Activated CD4-positive, alpha-beta T cell treated with anti-CD3 and anti-CD28 coated beads for 24 hours (primary cell): ENCODE measurements around the gene TGFBR3L.

ENCODE experiments used
- DNase-seq, 2 donors: peaks; one replicate each; pipeline ENCODE4 v3.0.0-alpha.2; 2020; ENCODE audit warnings: low read depth in 2 of 2

Gene TGFBR3L

DNA sequence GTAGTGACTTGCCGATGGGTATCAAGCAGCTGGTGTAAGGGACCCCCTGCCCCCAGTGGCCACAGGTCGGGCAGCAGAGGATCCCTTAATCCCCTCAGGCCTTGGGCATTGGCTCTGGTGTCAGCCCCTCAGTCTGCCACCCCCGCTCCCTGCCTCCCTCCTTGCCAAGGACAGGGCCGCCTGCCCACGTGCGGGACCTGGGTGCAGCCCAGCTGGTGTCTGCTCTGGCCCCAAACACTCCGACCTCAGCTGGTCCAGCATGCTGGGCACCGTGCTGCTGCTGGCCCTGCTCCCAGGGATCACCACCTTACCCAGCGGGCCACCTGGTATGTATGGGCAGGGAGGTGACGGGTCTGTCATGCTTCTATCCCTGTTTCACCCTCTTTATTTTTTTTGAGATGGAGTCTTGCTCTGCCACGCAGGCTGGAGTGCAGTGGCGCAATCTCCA lies at the start of gene TGFBR3L:
Gene TGFBR3L (plus strand): TSS at position 233 of the 448 bp plus-strand sequence.
- no peak for DNase-seq

DNA sequence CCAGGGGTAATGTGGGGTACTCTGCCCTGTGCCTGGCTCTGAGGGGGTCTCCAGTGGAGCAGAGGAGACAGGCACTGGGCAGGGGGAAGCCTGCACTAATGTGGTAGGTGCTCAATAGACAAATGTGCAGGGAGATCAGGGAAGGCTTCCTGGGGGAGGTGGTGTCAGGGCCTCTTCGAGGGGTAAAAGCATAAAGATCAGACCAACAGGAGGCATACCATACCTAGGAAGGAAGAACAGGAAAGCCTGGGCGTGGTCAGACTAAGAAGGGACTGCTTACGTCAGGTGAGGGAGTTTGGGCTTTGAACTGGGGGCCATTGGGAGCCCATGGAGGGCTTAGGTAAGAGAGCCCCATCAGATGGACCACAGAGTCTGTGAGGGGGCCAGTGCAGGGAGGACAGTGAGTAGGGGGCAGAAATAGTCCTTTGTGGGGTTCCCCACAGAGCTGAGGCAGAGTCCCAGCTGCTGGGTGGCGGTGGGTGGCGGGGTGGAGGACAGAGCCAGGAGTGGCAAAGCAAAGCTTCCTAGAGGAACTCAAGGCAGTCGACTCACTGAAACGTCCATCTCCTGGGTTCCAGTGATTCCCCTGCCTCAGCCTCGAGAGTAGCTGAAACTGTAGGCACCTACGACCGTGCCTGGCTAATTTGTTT lies 49.2 kb upstream of the TGFBR3L start:
- no peak for DNase-seq

DNA sequence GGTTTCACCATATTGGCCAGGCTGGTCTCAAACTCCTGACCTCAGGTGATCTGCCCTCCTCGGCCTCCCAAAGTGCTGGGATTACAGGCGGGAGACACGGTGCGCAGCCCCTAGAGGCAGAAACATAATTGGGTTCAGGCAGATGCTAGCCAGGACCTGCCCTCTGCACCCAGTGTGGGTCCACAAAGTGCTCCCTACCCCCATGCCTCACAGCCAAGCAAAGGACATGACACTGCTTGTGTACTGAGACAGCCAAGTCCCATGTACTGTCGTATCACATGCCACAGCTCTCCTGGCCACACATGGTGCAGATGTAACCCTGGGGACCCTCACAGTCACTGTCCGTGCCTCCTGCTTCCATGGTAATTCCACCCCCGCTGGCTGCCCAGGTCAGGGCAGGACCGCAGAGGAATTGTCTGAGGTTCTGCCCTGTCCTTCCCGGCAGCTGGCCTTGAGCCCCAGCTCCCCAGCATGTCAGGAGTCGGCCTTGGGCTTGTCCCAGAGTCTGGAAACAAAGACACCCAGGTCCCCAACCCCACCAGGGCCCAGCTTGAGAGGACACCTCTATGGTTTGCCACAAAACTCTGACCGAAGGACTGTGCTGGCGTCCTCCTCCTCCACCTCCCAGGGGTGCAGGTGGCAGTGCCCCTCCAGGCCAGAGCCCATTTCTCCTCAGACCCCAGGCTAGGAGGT lies 48.1 kb upstream of the TGFBR3L start:
- no peak for DNase-seq

DNA sequence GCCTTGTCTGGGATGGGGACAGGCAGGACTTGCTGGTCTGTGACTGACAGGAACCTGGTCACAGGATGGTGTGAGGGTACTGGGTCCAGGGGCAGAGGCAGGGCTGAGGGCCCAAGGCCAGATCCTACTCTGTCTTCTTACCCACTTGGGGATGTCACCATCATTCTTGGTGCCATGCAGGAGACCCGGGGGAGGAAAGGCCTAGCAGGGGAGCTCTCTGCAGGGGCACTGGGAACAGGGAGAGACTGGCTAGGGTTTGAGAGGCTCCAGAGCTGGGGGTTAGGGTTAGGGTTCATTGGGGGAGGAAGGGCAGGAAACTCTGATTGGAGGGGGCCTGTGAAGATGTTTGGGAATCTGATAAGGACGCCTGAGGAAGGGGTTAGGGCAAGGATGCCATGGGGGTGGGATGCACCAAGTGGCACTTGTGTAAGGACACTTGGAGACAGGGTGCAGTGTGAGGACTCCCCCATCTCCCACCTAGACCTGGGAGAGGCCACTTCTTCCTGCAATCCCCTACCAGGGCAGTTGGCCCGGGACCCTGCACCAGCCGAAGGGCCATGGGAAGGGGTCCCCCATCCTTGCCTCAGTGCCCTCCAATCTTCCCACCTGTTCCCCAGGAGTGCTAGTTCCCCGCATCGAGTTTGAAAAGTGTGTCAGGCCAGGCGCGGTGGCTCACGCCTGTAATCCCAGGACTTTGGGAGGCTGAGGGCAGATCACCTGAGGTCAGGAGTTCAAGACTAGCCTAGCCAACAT lies 47.4 kb upstream of the TGFBR3L start:
- no peak for DNase-seq

DNA sequence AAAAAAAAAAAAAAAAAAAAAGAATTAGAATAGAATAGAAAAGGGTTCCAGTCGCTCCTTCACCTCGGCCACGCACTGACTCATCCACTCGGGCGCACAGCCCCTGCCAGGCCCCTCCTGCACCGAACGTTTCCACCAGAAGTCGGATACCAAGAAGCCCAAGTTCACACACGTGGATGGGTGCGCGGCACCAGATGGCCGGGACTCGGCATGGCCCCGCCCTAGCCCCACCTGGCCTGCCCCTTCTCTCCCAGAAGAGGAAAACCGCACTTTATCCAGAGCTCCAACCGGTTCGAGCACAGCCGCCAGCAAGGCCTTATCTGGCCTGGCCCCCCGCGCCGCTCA lies 46.3 kb upstream of the TGFBR3L start:
- no peak for DNase-seq

DNA sequence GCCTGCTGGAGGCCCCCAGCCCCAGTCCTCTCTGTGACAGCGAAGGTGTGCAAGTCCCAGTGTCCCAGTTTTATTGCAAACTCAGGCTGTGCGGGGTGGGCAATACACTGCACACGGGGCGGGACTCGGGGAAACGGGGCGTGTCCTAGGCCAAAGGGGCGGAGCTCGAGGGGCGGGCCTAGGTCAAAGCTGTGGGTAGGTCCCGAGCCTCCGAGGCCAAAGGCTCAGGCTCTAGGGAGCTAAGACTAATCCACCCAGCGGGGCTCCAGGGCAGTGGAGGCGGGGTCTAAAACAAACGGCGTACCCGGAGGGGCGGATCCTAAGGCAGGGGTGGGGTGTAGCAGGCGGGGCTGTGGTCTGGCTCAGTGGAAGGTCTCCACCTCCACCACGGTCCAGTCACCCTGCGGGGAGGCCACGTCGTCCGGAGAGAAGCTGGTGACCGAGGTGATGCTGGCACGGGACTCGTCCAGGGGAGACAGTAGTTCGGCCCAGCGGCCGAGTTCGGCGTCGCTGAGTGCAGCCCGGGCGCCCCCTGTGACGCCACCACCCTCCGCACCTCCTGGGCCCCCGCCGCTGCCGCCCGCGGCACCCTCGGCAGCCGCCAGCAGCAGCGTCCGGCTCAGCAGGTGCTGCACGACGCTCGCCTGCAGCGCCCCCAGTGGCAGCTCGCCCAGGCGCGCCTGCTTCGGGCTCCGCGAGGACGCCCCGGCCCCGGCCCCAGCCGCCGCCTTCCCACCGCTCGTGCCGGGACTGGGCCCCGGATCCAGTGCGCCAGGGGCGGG lies 45.8 kb upstream of the TGFBR3L start:
- peak; percentile 67 to 70 for DNase-seq

DNA sequence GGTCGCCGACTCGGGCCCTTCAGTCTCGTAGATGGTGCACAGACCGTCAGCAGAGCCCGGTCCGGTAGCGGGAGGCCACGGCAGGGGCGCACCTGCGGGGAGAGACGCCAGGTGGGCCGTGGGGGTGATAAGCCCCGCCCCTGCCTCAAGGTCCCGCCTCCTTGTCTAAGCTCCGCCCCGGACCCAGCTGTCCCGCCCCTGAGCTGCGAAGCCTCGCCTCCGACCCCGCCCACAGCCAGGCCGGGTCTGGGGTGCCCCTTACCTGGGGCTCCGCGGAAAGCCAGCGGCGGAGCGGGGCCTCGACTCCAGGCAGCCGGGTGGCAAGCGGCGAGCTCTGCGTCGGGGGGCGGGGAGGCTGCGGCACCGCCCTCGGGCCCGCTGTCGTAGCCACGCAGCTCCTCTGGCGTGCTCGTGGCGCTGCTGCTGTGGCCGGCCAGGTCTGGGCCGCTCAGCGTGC lies 45.1 kb upstream of the TGFBR3L start:
- DNase-seq, result peak; percentile 57 to 63

DNA sequence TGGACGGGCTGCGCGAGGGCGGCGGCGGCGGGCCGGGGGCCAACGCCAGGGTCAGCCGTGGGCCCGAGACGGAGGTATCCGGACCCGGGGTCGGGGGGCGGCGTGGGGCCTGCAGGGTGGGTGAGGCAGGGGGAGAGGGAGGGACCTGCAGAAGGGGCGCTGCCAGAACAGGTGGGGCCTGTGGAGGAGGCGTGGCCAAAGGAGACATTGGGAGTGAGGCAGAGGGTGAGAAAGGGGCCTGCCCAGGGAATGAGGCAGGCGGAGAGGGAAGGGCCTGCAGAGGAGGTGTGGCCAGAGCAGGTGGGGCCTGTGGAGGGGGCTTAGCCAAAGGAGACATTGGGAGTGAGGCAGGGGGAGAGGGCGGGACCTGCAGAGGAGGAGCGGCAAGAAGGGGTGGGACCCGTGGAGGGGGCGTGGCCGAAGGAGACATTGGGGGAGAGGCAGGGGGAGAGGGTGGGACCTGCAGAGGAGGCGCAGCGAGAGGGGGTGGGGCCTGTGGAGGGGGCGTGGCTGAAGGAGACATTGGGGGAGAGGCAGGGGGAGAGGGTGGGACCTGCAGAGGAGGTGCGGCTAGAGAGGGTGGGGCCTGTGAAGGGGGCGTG lies 44.6 kb upstream of the TGFBR3L start:
- no peak for DNase-seq

DNA sequence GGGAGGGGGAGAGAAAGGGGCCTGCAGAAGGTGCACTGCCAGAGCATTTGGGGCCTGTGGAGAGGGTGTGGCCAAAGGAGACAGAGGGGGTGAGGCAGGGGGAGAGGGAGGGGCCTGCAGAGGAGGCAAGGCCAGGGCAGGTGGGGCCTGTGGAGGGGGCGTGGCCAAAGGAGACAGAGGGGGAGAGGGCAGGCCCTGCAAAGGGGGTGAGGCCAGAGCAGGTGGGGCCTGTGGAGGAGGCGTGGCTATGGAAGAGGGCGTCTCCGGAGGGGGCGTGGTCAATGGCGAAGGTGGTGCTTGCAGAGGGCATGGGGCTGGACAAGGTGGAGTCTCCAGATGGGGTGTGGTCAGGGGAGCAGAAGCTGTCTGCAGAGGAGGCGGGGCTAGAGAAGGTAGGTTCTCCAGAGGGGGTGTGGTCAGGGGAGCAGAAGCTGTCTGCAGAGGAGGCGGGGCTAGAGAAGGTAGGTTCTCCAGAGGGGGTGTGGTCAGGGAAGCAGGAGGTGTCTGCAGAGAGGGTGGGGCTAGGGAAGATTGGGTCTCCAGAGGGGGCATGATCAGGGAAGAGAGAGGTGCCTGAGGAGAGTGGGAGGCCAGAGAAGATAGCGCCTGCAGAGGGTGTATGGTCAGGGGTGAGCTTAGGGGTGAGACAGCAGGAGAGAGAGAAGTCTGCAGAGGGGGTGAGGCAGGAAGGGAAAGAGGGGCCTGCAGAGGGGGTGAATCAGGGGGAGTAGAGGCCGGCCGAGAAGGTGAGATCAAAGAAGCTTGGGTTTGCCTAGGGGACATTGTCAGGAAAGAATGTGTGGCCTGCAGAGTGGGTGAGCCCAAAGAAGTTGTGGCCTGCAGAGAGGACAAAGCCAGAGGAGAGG lies 43.8 kb upstream of the TGFBR3L start:
- no peak for DNase-seq

DNA sequence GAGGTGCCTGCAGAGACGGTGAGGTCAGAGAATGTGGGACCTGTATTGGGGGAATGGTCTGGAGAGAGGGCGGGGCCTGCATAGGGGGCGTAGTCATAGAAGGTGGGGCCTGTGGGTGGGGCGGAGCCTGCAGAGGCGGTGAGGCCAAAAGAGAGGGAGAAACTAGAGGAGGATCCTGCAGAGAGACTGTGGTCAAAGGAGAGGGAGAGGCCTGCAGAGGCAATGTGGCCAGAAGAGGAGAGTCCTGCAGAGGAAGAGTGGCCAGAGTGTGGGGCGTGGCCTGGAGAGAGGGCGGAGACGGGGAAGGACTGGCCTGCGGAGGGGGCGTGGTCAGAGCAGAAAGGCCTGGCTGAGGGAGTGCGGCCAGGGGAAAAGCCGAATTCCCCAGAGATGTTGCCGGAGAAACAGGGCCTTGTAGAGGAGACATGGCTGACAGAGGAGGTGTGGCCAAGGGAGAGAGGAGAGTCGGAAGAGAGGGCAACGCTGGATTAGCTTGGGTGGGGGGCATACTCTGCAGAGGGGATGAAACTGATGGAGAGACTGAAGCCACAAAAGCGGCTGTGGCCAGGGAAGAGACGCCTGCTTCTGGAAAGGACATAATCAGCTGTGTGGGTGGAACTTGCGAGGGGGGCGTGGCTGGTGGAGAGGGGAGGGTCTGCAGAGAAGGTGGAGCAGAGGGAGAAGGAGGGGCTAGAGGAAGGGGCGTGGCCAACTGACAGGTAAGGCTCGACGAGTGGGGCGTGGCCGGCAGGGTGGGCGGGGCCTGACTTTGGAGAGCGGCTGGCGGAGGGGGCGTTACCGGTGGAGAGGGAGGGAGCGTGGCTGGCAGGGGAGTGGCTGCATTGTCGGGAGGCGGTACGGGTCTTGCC lies 43.0 kb upstream of the TGFBR3L start:
- DNase-seq, result peak; percentile 66 to 77

DNA sequence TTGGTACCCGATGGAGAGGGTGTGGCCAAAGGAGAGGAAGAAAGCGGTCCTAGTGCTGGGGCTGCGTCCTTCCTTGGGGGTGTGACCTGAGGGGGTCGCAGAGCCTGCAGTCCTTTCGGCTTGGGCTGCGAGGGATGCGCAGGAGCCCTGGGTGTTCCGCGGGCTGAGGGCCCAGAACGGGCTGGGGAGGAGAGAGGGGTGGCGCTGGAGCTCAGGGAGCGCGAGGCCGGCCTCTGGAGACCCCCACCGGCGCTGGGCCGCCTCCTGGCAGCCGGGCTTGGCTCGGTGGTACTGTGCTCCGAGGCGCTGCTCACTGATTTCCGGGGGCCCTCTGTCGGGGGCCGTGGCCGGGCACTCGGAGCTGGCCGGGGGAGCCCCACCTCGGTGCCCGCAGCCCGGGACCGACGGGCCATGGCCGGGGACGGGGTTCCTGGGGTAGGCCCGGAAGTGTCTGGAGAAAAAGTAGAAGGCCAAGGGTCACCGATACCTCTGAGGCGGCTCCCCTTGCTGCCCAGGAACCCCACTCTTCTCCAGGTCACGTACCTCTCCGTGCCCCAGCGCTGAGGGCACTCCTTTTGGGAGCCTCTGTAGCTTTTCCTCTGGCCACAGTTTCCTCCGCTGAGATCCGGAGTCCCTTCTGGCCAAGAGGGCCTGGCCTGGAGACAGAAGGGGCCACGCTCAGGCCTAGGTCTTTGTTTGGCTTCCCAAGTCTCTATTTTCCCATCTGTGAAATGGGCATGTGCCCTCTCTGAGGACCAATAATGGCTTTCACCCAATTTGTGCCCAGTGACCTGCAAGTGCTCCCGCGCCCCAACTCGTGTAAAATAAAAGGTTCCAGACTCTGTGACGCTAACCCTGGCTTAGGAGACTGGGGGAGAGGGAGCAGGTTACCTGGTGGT lies 42.1 kb upstream of the TGFBR3L start:
- DNase-seq, result no peak

DNA sequence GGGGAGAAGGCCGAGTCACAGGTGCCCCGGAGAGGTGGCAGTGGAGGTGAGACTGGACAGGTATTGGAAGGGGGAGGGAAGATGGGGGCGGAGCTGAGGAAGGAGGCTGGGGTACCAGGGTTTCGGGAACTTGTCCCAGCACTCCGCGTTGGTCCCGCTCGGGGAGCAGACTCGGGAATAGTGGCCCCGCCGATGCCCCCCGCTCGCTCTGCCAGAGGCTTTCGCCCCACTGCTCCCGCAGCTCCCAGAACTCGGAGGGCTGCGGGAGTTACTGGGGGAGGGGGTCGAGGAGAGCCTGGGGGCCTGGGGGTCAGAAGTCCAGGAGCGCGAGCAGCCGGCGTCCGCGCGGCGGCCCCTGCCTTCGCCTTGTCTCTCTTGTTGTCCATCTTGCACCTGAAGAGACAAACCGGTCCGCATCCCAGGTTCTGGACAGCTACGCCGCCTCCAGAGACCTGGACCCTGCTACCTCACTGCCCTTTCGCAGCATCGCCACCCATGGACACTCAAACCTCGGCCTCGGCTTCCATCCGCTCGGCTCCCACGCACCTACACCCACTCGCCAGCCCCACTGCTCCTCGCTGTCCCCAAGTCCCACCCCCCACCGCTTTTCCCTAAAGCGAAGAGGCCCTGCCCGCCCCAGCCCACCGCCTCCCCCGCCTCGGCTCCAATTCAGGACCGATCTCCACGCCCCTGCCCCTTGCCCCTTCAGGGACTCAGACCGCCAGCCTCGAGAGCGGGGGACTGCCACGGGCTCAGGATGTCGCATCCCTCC lies 41.1 kb upstream of the TGFBR3L start:
- DNase-seq, result no peak

DNA sequence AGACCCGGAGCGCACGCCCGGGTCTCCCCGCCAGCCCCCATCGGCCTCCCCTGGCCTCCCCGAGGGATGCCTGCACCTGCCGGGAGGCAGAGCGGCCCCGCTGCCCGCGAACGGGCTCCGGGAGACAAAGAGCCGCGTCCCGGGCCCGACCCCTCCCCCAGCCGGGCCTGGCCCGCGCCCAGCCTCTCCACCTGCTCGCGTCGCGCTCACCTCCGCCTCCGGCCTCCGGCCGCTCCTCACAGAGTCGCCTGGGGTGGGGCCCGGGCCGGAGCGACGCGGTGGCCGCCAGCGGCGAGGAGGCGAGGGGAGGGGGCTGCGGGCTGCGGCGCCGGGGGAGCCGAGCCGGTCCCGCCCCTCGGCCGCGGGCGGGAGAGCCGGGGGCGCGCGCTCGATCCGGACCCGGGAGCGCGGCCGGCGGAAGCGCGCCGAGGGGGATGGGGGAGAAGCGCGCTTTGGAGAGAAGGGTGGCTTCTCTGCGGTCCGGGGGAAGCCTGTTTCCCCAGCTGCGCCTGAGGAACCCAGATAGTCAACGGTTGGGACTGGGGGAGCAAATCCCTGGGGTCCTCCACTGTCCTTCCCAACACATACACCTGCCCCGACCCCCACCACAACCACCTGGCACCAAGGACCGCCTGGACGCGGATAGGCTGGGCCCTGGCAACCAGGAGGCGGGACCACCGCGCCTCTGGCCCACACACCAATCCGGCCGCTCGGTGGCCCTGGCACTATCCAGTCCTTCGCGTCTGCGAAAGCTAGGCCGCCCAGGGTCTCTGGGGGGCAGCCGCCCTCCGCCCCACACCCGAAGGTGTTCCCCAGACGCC lies 40.3 kb upstream of the TGFBR3L start, which contains the start of gene PRR36:
Gene PRR36 (minus strand): TSS at position 315 of the 821 bp plus-strand sequence. CDS start 701 bp downstream, outside the sequence.
- DNase-seq, result no peak

DNA sequence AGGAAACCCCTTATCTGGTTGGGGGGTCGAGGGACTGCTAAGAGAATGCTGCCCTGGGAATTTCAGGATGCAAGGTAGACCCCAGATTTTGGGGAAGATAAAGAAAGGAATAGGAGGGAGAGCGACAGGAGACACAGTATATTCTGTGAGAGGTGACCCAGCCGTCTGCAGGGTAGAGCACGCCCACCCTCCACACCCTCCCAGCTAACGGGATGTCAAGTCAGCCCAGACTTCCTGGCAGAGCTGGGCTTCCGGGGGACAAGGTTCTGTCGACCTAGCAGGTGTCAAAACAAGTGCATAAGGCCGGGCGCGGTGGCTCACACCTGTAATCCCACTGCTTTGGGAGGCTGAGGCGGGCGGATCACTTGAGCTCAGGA lies 39.7 kb upstream of the TGFBR3L start:
- DNase-seq, result no peak

DNA sequence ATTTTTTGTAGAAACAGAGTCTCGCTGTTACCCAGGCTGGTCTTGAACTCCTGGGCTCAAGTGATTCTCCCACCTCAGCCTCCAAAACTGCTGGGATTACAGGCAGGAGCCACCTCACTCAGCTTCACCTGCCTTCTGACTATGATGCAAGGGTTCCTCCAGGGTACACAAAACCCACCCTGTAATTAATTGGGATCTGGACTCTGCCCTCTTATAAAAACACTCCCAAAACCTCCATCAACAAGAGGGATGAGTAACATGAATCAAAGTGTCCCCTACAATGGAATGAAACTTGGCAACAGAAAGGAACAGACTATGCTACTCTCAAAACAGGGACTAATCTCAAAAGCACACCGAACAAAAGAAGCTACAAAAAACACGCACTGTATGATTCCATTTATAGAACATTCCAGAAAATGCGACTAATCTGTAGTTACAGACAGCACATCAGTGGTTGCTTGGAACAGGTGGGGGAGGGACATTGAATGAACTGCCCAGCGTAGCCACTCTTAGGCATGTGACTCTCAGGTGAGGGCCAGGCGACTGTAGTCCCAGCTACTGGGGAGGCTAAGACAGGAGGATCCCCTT lies 37.3 kb upstream of the TGFBR3L start:
- no peak for DNase-seq

DNA sequence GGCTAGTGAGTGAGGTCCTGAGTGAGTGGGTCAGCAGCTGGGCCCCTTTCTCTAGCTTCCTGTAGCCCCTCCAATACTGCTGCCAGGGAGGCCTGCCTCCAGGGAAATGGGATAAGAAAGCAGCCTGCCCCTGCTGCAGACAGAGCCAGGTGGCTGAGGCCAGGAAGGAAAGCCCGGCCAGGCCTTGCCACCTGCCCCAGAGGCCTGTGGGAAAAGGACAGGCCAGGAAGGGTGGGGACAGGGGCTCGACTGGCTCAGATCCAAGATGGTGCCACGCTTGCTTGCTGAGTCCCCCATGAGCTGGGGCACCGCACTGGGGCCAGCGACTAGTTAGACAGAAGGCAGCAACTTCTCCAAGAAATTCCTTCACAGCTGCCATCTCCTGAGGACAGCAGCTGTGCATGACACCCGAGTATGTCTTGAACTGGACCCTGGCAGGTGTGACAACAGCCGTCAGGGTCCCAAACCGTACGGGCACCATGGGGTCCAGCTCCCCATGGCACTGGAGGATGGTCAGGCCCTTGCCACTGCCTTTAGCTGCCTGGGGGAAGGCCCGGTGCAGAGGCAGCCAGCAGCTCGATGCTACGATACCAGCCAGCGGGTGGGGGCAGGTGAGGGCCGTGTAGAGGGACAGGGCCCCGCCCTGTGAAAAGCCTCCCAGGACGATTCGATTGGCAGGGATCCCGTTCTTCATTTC lies 35.4 kb upstream of the TGFBR3L start:
- DNase-seq, result no peak
